HepG2 (cell line): ENCODE results near the gene ZNF548. TPM values are rescaled to one million over a fixed set of nuclear protein-coding genes. Genes with fewer than 3 reads are reported as not detected.

Source experiments
- DNMT3B ChIP-seq: conservative IDR thresholded peaks from 2 replicates; pipeline ENCODE4 v1.6.1; 2016; ENCODE audit warnings: missing biosample characterization, control low read depth
- KAT8 ChIP-seq: IDR thresholded peaks from 2 replicates; pipeline ENCODE4 v1.6.1; 2016; ENCODE audit warnings: missing genetic modification reagents, missing compliant biosample characterization
- MEF2D ChIP-seq: sonication (generic); formaldehyde crosslinking; IDR thresholded peaks from 2 replicates; pipeline ENCODE4 v1.5.1; 2020; ENCODE audit warnings: mild to moderate bottlenecking, missing genetic modification reagents
- MTA3 ChIP-seq: sonication (generic); formaldehyde crosslinking; IDR thresholded peaks from 2 replicates; pipeline ENCODE4 v1.4.0; 2020; ENCODE audit warnings: missing genetic modification reagents
- NCOA2 ChIP-seq: sonication (generic); formaldehyde crosslinking; IDR thresholded peaks from 2 replicates; pipeline ENCODE4 v1.8.0; 2022; ENCODE audit warnings: inconsistent platforms
- NR2F1 ChIP-seq, 2 experiments: fragments of 450-650 bp in 1 of 2; formaldehyde crosslinking in 1 of 2; IDR thresholded peaks; 2 replicates each; pipeline versions ENCODE4 v1.5.0 to v1.6.1; 2016 to 2020; ENCODE audit warnings: mild to moderate bottlenecking in 1 of 2, missing compliant biosample characterization in 1 of 2, missing genetic modification reagents in 1 of 2, moderate library complexity in 1 of 2
- RAD51 ChIP-seq: fragments of 450-650 bp; IDR thresholded peaks from 2 replicates; pipeline ENCODE4 v1.6.1; 2016; ENCODE audit warnings: borderline replicate concordance
- SNAPC2 ChIP-seq: sonication (generic); formaldehyde crosslinking; IDR thresholded peaks from 2 replicates; pipeline ENCODE4 v1.8.1; 2022; ENCODE audit warnings: mild to moderate bottlenecking, missing genetic modification reagents
- SP5 ChIP-seq: IDR thresholded peaks from 2 replicates; pipeline ENCODE4 v1.6.1; 2016; ENCODE audit warnings: low read depth, borderline replicate concordance
- ZIK1 ChIP-seq: sonication (generic); formaldehyde crosslinking; IDR thresholded peaks from 2 replicates; pipeline ENCODE4 v1.5.0; 2020; ENCODE audit warnings: mild to moderate bottlenecking, low read depth, missing genetic modification reagents, borderline replicate concordance
- ZMAT3 ChIP-seq: sonication (generic); formaldehyde crosslinking; conservative IDR thresholded peaks from 2 replicates; pipeline ENCODE4 v1.7.0; 2021; ENCODE audit warnings: missing genetic modification reagents
- ZNF878 ChIP-seq: sonication (generic); formaldehyde crosslinking; IDR thresholded peaks from 2 replicates; pipeline ENCODE4 v1.8.1; 2023; ENCODE audit warnings: mild to moderate bottlenecking, missing genetic modification reagents, moderate library complexity
- polyA plus RNA-seq, 8 experiments: library from polyadenylated mRNA; depleted of rRNA in 3 of 8; stranded (reverse) in 7 of 8; unstranded in 1 of 8; fragments of >200 nt; fragmentation: Illumina TruSeq in 4 of 8; extraction: Trizol in 4 of 8; gene quantifications; 2 replicates each; pipeline versions ENCODE4 v1.2.1 to v1.2.3, GENCODE V29; 2011 to 2016; ENCODE audit warnings: low read depth in 4 of 8, missing spikeins in 1 of 8, mixed read lengths in 1 of 8; ENCODE audit not compliant: insufficient read depth in 1 of 8
- total RNA-seq, 5 experiments: library from RNA; depleted of rRNA; stranded (reverse); fragments of >200 nt; fragmentation: Illumina TruSeq; extraction: Trizol; gene quantifications; 2 replicates each; pipeline ENCODE4 v1.2.3, GENCODE V29; 2016; ENCODE audit warnings: low read depth in 1 of 5
- TF ChIP-seq, protein P1 (sequence below): IDR thresholded peaks from 2 replicates; pipeline ENCODE4 v1.6.1; 2016; ENCODE audit warnings: low read depth
- TF ChIP-seq, protein P2 (sequence below): sonication (generic); formaldehyde crosslinking; conservative IDR thresholded peaks from 2 replicates; pipeline ENCODE4 v1.8.0; 2022; ENCODE audit warnings: low read depth, missing genetic modification reagents
- TF ChIP-seq, protein P3 (sequence below): sonication (generic); formaldehyde crosslinking; IDR thresholded peaks from 2 replicates; pipeline ENCODE4 v1.4.0; 2020; ENCODE audit warnings: missing genetic modification reagents, borderline replicate concordance
- TF ChIP-seq, protein P4 (sequence below): sonication (generic); formaldehyde crosslinking; IDR thresholded peaks from 2 replicates; pipeline ENCODE4 v1.4.0; 2020; ENCODE audit warnings: mild to moderate bottlenecking, missing genetic modification reagents
- TF ChIP-seq, protein P5 (sequence below): sonication (generic); formaldehyde crosslinking; IDR thresholded peaks from 2 replicates; pipeline ENCODE4 v1.4.0; 2020; ENCODE audit warnings: mild to moderate bottlenecking, low read depth, missing genetic modification reagents
- TF ChIP-seq, protein P6 (sequence below): sonication (generic); formaldehyde crosslinking; IDR thresholded peaks from 2 replicates; pipeline ENCODE4 v1.5.0; 2020; ENCODE audit warnings: missing genetic modification reagents, mild to moderate bottlenecking, borderline replicate concordance

The ZNF548 gene
- total and polyA plus RNA-seq, 2 of the 13 experiments (the other 11 are each of a cell fraction or from before 2014, with no cell fraction given), result 19.6 to 24.9 TPM

DNA sequence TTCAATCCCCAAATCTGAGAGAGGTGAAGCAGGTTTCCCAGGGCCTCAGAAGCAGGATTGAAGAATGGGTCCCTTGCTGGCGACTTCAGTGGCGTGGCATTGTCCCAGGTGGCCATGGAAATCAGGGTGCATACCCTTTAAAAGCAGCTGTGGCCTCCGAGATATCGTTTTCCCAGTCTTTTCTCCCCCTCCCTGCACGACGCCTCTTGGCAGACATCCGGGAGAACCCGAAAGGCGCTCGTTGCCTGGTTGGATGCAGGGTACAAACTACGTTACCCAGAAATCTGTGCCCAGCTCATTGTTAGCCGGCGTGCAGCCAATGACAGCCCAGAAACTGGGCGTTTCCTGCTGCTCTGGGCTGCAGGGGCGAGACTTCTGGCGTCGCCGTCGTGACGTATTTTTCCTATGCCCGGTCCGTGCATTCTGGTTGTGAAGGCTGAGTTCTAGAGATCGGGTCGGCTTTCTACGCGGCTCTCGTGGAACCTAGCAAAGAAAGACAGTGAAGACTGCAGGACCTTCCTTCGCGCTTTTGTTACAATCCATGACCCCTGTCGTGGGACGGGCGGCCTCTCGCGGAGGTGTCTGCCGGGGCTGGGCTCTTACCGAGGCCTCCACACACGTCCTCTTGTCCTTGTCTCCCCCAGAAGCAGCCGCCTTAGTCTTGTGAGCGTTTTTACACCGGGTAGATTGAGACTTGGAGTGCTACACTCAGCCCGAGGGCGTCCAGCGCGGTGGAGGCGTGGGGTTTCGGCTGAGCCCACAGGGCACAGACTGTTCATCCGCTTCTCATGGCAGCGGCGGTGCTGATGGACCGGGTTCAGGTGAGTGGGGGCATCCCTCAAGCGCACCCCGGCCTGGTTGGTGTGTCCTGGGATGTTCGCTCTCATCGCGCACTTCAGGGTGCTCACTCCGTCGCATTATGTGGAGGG lies 38.5 kb upstream of the ZNF548 start, which contains the start of gene ZNF304 (continued):
- TF ChIP-seq, protein P1, sequence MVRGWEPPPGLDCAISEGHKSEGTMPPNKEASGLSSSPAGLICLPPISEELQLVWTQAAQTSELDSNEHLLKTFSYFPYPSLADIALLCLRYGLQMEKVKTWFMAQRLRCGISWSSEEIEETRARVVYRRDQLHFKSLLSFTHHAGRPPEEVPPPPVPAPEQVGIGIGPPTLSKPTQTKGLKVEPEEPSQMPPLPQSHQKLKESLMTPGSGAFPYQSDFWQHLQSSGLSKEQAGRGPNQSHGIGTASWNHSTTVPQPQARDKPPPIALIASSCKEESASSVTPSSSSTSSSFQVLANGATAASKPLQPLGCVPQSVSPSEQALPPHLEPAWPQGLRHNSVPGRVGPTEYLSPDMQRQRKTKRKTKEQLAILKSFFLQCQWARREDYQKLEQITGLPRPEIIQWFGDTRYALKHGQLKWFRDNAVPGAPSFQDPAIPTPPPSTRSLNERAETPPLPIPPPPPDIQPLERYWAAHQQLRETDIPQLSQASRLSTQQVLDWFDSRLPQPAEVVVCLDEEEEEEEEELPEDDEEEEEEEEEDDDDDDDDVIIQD (CRISPR knock-in tag), result no peak
- TF ChIP-seq NCOA2 (CRISPR knock-in tag) (0 out of 2 replicates have a peak, but pooled peaks have one; percentile 23), ZNF878 (no peak), MTA3 (CRISPR knock-in tag) (no peak), MEF2D (CRISPR knock-in tag) (peak; percentile 20; the same call in 1 of the 2 replicates), RAD51 (no peak), SNAPC2 (CRISPR knock-in tag) (no peak), DNMT3B (CRISPR knock-in tag) (no peak; the same call in 1 of the 2 replicates), ZMAT3 (CRISPR knock-in tag) (0 out of 2 replicates have a peak, but pooled peaks have one; percentile 46), ZIK1 (no peak), NR2F1 (CRISPR knock-in tag; IDR thresholded peaks at IDR 0.05) (no peak), SP5 (CRISPR knock-in tag) (no peak), KAT8 (CRISPR knock-in tag) (peak; percentile 97)
- TF ChIP-seq, protein P2, sequence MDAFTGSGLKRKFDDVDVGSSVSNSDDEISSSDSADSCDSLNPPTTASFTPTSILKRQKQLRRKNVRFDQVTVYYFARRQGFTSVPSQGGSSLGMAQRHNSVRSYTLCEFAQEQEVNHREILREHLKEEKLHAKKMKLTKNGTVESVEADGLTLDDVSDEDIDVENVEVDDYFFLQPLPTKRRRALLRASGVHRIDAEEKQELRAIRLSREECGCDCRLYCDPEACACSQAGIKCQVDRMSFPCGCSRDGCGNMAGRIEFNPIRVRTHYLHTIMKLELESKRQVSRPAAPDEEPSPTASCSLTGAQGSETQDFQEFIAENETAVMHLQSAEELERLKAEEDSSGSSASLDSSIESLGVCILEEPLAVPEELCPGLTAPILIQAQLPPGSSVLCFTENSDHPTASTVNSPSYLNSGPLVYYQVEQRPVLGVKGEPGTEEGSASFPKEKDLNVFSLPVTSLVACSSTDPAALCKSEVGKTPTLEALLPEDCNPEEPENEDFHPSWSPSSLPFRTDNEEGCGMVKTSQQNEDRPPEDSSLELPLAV (CRISPR knock-in tag), result no peak
- TF ChIP-seq, protein P3, sequence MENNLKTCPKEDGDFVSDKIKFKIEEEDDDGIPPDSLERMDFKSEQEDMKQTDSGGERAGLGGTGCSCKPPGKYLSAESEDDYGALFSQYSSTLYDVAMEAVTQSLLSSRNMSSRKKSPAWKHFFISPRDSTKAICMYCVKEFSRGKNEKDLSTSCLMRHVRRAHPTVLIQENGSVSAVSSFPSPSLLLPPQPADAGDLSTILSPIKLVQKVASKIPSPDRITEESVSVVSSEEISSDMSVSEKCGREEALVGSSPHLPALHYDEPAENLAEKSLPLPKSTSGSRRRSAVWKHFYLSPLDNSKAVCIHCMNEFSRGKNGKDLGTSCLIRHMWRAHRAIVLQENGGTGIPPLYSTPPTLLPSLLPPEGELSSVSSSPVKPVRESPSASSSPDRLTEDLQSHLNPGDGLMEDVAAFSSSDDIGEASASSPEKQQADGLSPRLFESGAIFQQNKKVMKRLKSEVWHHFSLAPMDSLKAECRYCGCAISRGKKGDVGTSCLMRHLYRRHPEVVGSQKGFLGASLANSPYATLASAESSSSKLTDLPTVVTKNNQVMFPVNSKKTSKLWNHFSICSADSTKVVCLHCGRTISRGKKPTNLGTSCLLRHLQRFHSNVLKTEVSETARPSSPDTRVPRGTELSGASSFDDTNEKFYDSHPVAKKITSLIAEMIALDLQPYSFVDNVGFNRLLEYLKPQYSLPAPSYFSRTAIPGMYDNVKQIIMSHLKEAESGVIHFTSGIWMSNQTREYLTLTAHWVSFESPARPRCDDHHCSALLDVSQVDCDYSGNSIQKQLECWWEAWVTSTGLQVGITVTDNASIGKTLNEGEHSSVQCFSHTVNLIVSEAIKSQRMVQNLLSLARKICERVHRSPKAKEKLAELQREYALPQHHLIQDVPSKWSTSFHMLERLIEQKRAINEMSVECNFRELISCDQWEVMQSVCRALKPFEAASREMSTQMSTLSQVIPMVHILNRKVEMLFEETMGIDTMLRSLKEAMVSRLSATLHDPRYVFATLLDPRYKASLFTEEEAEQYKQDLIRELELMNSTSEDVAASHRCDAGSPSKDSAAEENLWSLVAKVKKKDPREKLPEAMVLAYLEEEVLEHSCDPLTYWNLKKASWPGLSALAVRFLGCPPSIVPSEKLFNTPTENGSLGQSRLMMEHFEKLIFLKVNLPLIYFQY, result peak; percentile 20; the same call in 1 of the 2 replicates
- TF ChIP-seq, protein P4, sequence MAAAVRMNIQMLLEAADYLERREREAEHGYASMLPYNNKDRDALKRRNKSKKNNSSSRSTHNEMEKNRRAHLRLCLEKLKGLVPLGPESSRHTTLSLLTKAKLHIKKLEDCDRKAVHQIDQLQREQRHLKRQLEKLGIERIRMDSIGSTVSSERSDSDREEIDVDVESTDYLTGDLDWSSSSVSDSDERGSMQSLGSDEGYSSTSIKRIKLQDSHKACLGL (CRISPR knock-in tag), result peak; percentile 43; the same call in 1 of the 2 replicates
- TF ChIP-seq, protein P5, sequence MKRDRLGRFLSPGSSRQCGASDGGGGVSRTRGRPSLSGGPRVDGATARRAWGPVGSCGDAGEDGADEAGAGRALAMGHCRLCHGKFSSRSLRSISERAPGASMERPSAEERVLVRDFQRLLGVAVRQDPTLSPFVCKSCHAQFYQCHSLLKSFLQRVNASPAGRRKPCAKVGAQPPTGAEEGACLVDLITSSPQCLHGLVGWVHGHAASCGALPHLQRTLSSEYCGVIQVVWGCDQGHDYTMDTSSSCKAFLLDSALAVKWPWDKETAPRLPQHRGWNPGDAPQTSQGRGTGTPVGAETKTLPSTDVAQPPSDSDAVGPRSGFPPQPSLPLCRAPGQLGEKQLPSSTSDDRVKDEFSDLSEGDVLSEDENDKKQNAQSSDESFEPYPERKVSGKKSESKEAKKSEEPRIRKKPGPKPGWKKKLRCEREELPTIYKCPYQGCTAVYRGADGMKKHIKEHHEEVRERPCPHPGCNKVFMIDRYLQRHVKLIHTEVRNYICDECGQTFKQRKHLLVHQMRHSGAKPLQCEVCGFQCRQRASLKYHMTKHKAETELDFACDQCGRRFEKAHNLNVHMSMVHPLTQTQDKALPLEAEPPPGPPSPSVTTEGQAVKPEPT (CRISPR knock-in tag), result 0 out of 2 replicates have a peak, but pooled peaks have one; percentile 42
- TF ChIP-seq, protein P6, sequence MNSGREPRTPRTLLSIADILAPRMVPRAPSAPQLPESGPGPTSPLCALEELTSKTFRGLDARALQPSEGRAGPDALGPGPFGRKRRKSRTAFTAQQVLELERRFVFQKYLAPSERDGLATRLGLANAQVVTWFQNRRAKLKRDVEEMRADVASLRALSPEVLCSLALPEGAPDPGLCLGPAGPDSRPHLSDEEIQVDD (CRISPR knock-in tag), result no peak
